HUES48 (cell line): Measurements from ENCODE around the gene SLC2A14.
A peak's percentile ranks its signal among the peaks of the same experiment; 100 is the strongest.
"Not testable (repeated sequence)": the region's sequence is repeated elsewhere in the genome, so short reads cannot be mapped to it uniquely, and the experiment has no call there.

Experiments used
- H3K27ac ChIP-seq: one replicate; pipeline ENCODE4 v1.7.0; 2013; ENCODE audit warnings: low read depth, low read length, inconsistent platforms
- H3K27me3 ChIP-seq: 2 replicates; pipeline ENCODE4 v1.6.1; 2013; ENCODE audit warnings: mild to moderate bottlenecking, low read length; ENCODE audit not compliant: control insufficient read depth, insufficient read depth
- H3K36me3 ChIP-seq: 2 replicates; pipeline ENCODE4 v1.6.1; 2013; ENCODE audit warnings: low read length; ENCODE audit not compliant: control insufficient read depth, insufficient read depth
- H3K4me1 ChIP-seq: 2 replicates; pipeline ENCODE4 v1.6.1; 2013; ENCODE audit warnings: mild to moderate bottlenecking, low read length; ENCODE audit not compliant: control insufficient read depth, insufficient read depth
- H3K4me3 ChIP-seq: 2 replicates; pipeline ENCODE4 v1.5.1; 2013; ENCODE audit warnings: mild to moderate bottlenecking, low read depth, low read length
- H3K9ac ChIP-seq: 2 replicates; pipeline ENCODE4 v1.6.1; 2013; ENCODE audit warnings: mild to moderate bottlenecking, low read depth, low read length, moderate library complexity
- H3K9me3 ChIP-seq: 2 replicates; pipeline ENCODE4 v1.6.1; 2013; ENCODE audit warnings: low read length; ENCODE audit not compliant: control insufficient read depth, insufficient read depth

The SLC2A14 gene

GRCh38 chr12:7869137-7869536, 3.6 kb downstream of the SLC2A14 start:
- Histone ChIP-seq H3K27ac (no peak overlapping the region), H3K9me3 (no peaks in the 10 kb centered on the region), H3K4me3 (no peak overlapping the region), H3K4me1 (no peaks in the 10 kb centered on the region), H3K9ac (no peak overlapping the region), H3K27me3 (no peaks in the 10 kb centered on the region), H3K36me3 (no peaks in the 10 kb centered on the region)

GRCh38 chr12:7868391-7868790, 4.3 kb downstream of the SLC2A14 start:
- Histone ChIP-seq H3K27ac (no peak overlapping the region), H3K27me3 (no peaks in the 10 kb centered on the region), H3K36me3 (no peaks in the 10 kb centered on the region), H3K4me3 (no peak overlapping the region), H3K4me1 (no peaks in the 10 kb centered on the region), H3K9me3 (no peaks in the 10 kb centered on the region), H3K9ac (no peak overlapping the region)

GRCh38 chr12:7864601-7865150, 8.0 kb downstream of the SLC2A14 start:
- Histone ChIP-seq H3K4me3 (no peak overlapping the region), H3K27ac (no peak overlapping the region), H3K27me3 (no peaks in the 10 kb centered on the region), H3K9ac (no peak overlapping the region), H3K36me3 (no peaks in the 10 kb centered on the region), H3K9me3 (no peaks in the 10 kb centered on the region), H3K4me1 (peaks cover 14% of the 10 kb centered on the region)

GRCh38 chr12:7862814-7863348, 9.8 kb downstream of the SLC2A14 start:
- H3K27me3 ChIP-seq, H3K36me3 ChIP-seq, H3K27ac ChIP-seq, H3K9ac ChIP-seq, H3K4me3 ChIP-seq, H3K9me3 ChIP-seq: not testable (repeated sequence)
- H3K4me1 ChIP-seq: peaks cover 19% of the 10 kb centered on the region

GRCh38 chr12:7862301-7862700, 10.4 kb downstream of the SLC2A14 start:
- H3K9ac ChIP-seq, H3K9me3 ChIP-seq, H3K27me3 ChIP-seq, H3K27ac ChIP-seq, H3K4me3 ChIP-seq, H3K36me3 ChIP-seq: not testable (repeated sequence)
- H3K4me1 ChIP-seq: peaks cover 19% of the 10 kb centered on the region

GRCh38 chr12:7859552-7859951, 13.2 kb downstream of the SLC2A14 start:
- H3K27ac ChIP-seq: peak overlapping the region; percentile 91
- H3K4me1 ChIP-seq: peaks cover 19% of the 10 kb centered on the region
- no peak overlapping the region for H3K9ac ChIP-seq

GRCh38 chr12:7857971-7858370, 14.7 kb downstream of the SLC2A14 start:
- Histone ChIP-seq H3K9ac (no peak overlapping the region), H3K4me1 (peaks cover 19% of the 10 kb centered on the region), H3K27ac (no peak overlapping the region), H3K27me3 (no peaks in the 10 kb centered on the region), H3K9me3 (no peaks in the 10 kb centered on the region), H3K36me3 (no peaks in the 10 kb centered on the region), H3K4me3 (no peak overlapping the region)

More at GRCh38 chr12:7859552-7859951, 13.2 kb downstream of the SLC2A14 start:
- H3K27me3 ChIP-seq: no peaks in the 10 kb centered on the region
- no peaks in the 10 kb centered on the region for H3K36me3 ChIP-seq
- no peaks in the 10 kb centered on the region for H3K9me3 ChIP-seq
- no peak overlapping the region for H3K4me3 ChIP-seq

- H3K27me3 ChIP-seq: no peaks in the 10 kb centered on the region
- no peaks in the 10 kb centered on the region for H3K36me3 ChIP-seq
- H3K27ac ChIP-seq: peak overlapping the region; percentile 51
- H3K4me1 ChIP-seq: peaks cover 31% of the 10 kb centered on the region
- H3K4me3 ChIP-seq: no peak overlapping the region
- no peak overlapping the region for H3K9ac ChIP-seq
- no peaks in the 10 kb centered on the region for H3K9me3 ChIP-seq
Observed at GRCh38 chr12:7856516-7856915, 16.2 kb downstream of the SLC2A14 start.

GRCh38 chr12:7853557-7853956, 19.2 kb downstream of the SLC2A14 start:
- Histone ChIP-seq H3K4me1 (peaks cover 22% of the 10 kb centered on the region), H3K9me3 (no peaks in the 10 kb centered on the region), H3K27ac (no peak overlapping the region), H3K4me3 (no peak overlapping the region), H3K36me3 (no peaks in the 10 kb centered on the region), H3K9ac (no peak overlapping the region), H3K27me3 (no peaks in the 10 kb centered on the region)

GRCh38 chr12:7851622-7852081, 21.1 kb downstream of the SLC2A14 start:
- not testable (repeated sequence) for H3K4me3 ChIP-seq, H3K9ac ChIP-seq, H3K36me3 ChIP-seq, H3K9me3 ChIP-seq, H3K27me3 ChIP-seq
- H3K27ac ChIP-seq: peak overlapping the region; percentile 76
- peaks cover 27% of the 10 kb centered on the region for H3K4me1 ChIP-seq

- not testable (repeated sequence) for H3K27me3 ChIP-seq, H3K9me3 ChIP-seq, H3K4me3 ChIP-seq, H3K27ac ChIP-seq, H3K9ac ChIP-seq, H3K36me3 ChIP-seq
- peaks cover 36% of the 10 kb centered on the region for H3K4me1 ChIP-seq
Observed at GRCh38 chr12:7850099-7850498, 22.6 kb downstream of the SLC2A14 start.
